Hepatocyte (in vitro differentiated cells): ENCODE data around the gene SRMS. TPM values are rescaled to one million over a fixed set of nuclear protein-coding genes. Genes with fewer than 3 reads are reported as not detected.
A peak's percentile ranks its signal among the peaks of the same experiment; 100 is the strongest.

Experiments
- DNase-seq: peaks from one replicate; pipeline ENCODE4 v3.0.0-alpha.2; 2016; ENCODE audit warnings: low spot score
- H2AFZ ChIP-seq: fragments of 200-600 bp; sonication (generic); 2 replicates; pipeline ENCODE4 v1.6.0; 2016; ENCODE audit warnings: antibody characterized with exemption, mild to moderate bottlenecking
- H3K27ac ChIP-seq: fragments of 200-600 bp; sonication (generic); 2 replicates; pipeline ENCODE4 v1.5.1; 2016; ENCODE audit warnings: mild to moderate bottlenecking
- H3K27me3 ChIP-seq: fragments of 200-600 bp; sonication (generic); 2 replicates; pipeline ENCODE4 v1.6.1; 2016
- H3K36me3 ChIP-seq: fragments of 200-600 bp; sonication (generic); replicated peaks from 2 replicates; pipeline ENCODE4 v1.5.1; 2016; ENCODE audit warnings: low read depth; ENCODE audit not compliant: insufficient read depth
- H3K4me1 ChIP-seq: fragments of 200-600 bp; sonication (generic); 2 replicates; pipeline ENCODE4 v1.5.1; 2016; ENCODE audit warnings: mild to moderate bottlenecking, moderate library complexity; ENCODE audit not compliant: insufficient read depth
- H3K4me2 ChIP-seq: fragments of 200-600 bp; sonication (generic); 2 replicates; pipeline ENCODE4 v1.6.0; 2016
- H3K4me3 ChIP-seq: fragments of 200-600 bp; sonication (generic); 2 replicates; pipeline ENCODE4 v1.5.1; 2016; ENCODE audit warnings: mild to moderate bottlenecking
- H3K79me2 ChIP-seq: fragments of 200-600 bp; sonication (generic); 2 replicates; pipeline ENCODE4 v1.6.0; 2017; ENCODE audit warnings: mild to moderate bottlenecking
- H3K9me2 ChIP-seq: fragments of 200-600 bp; sonication (generic); replicated peaks from 2 replicates; pipeline ENCODE4 v1.6.0; 2017; ENCODE audit warnings: mild to moderate bottlenecking; ENCODE audit not compliant: insufficient read depth
- H3K9me3 ChIP-seq: fragments of 200-600 bp; sonication (generic); 2 replicates; pipeline ENCODE4 v1.5.1; 2016; ENCODE audit warnings: low read depth, mild to moderate bottlenecking
- H4K20me1 ChIP-seq: fragments of 200-600 bp; sonication (generic); 2 replicates; pipeline ENCODE4 v1.6.0; 2016; ENCODE audit warnings: mild to moderate bottlenecking; ENCODE audit not compliant: insufficient read depth, poor library complexity, severe bottlenecking
- EZH2 ChIP-seq: fragments of 200-600 bp; sonication (generic); IDR thresholded peaks from 2 replicates; pipeline ENCODE4 v1.6.1; 2016; ENCODE audit warnings: antibody characterized with exemption, mild to moderate bottlenecking, borderline replicate concordance
- EZH2phosphoT487 ChIP-seq: fragments of 200-600 bp; sonication (generic); IDR thresholded peaks from one replicate; pipeline ENCODE4 v1.6.1; 2018; ENCODE audit warnings: antibody characterized with exemption, mild to moderate bottlenecking, low read depth, moderate library complexity; ENCODE audit not compliant: unreplicated experiment, severe bottlenecking
- WGBS: methylation state at CpG from one replicate; pipeline ENCODE4 v1.1.6; 2016; ENCODE audit warnings: low lambda C conversion rate; ENCODE audit errors: missing lambda C conversion rate; 5-methylcytosine and 5-hydroxymethylcytosine counted together
- polyA plus RNA-seq: library from polyadenylated mRNA; unstranded; fragments of >200 nt; fragmentation: Nextera tagmentation; extraction: Ambion mirVana; gene quantifications from 2 replicates; pipeline ENCODE4 v1.2.1, GENCODE V29; 2016
- total RNA-seq: library from RNA; depleted of rRNA; stranded (reverse); fragments of >200 nt; gene quantifications from 2 replicates; pipeline ENCODE4 v1.2.3, GENCODE V29; 2014
- TF ChIP-seq, protein P1 (sequence below): fragments of 200-600 bp; sonication (generic); IDR thresholded peaks from 2 replicates; pipeline ENCODE4 v1.5.1; 2016; ENCODE audit warnings: antibody characterized with exemption, mild to moderate bottlenecking; ENCODE audit not compliant: poor library complexity

The SRMS gene
- total and polyA plus RNA-seq, 2 experiments from 2014 or later = not detected

DNA sequence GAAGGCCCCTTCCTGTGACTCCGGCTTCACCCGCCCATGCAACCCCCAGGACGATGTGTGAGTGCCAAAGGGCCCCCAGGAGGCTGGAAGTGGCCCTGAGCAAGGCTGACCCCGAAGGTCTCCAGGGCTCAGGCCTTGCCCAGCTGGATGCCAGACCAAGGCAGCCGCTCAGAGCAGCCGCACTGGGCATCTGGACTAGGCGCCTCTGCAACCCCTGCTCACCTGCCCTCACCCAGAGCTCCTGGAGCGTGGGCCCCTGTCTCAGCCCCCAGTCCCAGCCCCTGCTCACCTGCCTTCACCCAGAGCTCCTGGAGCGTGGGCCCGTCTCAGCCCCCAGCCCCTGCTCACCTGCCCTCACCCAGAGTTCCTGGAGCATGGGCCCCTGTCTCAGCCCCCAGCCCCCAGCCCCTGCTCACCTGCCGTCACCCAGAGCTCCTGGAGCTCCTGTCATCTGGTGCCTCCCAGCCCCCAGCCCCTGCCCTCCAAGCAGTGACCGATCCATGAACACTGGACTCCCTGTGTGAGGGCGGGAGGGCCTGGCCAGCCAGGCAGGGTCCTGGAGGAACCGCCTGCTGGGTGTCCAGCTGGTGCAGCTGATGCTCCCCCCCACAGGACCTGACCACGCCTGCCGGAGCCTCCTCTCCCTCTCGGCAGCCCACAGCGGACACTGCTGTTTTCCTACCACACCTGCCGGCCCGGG lies 1.1 kb downstream of the SRMS start:
- Histone ChIP-seq H3K36me3 (no peaks in the 10 kb centered on the region), H3K4me1 (no peaks in the 10 kb centered on the region), H3K4me3 (no peak overlapping the region), H3K79me2 (no peaks in the 10 kb centered on the region), H2AFZ (no peak overlapping the region), H3K27me3 (no peaks in the 10 kb centered on the region), H3K9me2 (no peaks in the 10 kb centered on the region), H3K27ac (no peak overlapping the region), H3K4me2 (no peak overlapping the region), H4K20me1 (no peaks in the 10 kb centered on the region), H3K9me3 (no peaks in the 10 kb centered on the region)
- TF ChIP-seq, protein P1, sequence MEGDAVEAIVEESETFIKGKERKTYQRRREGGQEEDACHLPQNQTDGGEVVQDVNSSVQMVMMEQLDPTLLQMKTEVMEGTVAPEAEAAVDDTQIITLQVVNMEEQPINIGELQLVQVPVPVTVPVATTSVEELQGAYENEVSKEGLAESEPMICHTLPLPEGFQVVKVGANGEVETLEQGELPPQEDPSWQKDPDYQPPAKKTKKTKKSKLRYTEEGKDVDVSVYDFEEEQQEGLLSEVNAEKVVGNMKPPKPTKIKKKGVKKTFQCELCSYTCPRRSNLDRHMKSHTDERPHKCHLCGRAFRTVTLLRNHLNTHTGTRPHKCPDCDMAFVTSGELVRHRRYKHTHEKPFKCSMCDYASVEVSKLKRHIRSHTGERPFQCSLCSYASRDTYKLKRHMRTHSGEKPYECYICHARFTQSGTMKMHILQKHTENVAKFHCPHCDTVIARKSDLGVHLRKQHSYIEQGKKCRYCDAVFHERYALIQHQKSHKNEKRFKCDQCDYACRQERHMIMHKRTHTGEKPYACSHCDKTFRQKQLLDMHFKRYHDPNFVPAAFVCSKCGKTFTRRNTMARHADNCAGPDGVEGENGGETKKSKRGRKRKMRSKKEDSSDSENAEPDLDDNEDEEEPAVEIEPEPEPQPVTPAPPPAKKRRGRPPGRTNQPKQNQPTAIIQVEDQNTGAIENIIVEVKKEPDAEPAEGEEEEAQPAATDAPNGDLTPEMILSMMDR = no peak
- TF ChIP-seq EZH2 (no peak), EZH2phosphoT487 (no peak)
- DNase-seq = no peak
- 82% methylated on average over 15 of the region's 20 CpGs for WGBS

- Histone ChIP-seq H3K9me2 (no peaks in the 10 kb centered on the region), H4K20me1 (no peaks in the 10 kb centered on the region), H3K4me2 (no peak overlapping the region), H2AFZ (no peak overlapping the region), H3K27me3 (no peaks in the 10 kb centered on the region), H3K36me3 (no peaks in the 10 kb centered on the region), H3K27ac (no peak overlapping the region), H3K4me1 (no peaks in the 10 kb centered on the region), H3K4me3 (no peak overlapping the region), H3K79me2 (no peaks in the 10 kb centered on the region), H3K9me3 (no peaks in the 10 kb centered on the region)
- DNase-seq = no peak
- 63% methylated on average over 6 of the region's 6 CpGs for WGBS
- TF ChIP-seq EZH2 = no peak
- TF ChIP-seq, protein P1 = no peak
- TF ChIP-seq EZH2phosphoT487 = no peak
Measured at GRCh38 chr20:63545814-63546213, 1.7 kb downstream of the SRMS start.

DNA sequence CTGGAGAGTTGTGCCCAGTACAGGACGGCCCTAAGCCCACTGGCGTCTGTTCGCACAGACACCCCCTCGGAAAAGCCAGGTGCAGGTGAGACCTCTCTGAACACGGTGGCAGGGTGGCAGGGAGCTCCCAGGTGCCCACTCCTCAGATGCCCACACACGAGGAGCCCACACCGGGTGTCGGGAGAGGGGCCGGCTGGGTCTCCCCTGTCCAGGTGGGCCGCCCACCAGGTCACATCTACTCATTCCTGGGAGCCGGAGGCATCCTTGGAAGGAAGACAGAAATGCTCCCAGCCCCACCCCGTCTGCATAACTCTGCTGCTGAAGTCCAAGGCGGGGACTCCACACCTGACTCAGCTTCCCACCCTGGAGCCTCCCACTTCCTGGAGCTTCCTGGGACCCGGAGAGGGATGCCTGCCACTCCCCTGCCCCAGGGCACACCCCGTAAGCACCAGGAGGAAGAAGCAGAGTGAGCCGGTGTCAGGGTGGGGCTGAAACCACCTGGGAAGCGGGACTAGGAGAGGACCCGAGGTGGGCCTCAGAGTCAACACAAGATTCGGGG lies 2.5 kb downstream of the SRMS start:
- TF ChIP-seq, protein P1 = no peak
- TF ChIP-seq EZH2phosphoT487 (no peak), EZH2 (no peak)
- Histone ChIP-seq H3K36me3 (no peaks in the 10 kb centered on the region), H3K27ac (no peak overlapping the region), H3K27me3 (no peaks in the 10 kb centered on the region), H3K9me2 (no peaks in the 10 kb centered on the region), H4K20me1 (no peaks in the 10 kb centered on the region), H3K4me2 (no peak overlapping the region), H3K9me3 (no peaks in the 10 kb centered on the region), H3K79me2 (no peaks in the 10 kb centered on the region), H3K4me1 (no peaks in the 10 kb centered on the region), H2AFZ (no peak overlapping the region), H3K4me3 (no peak overlapping the region)
- DNase-seq = peak; percentile 74
- WGBS = 71% methylated on average over 19 of the region's 19 CpGs
